ENCODE data around the gene USP25.

The USP25 gene

DNA sequence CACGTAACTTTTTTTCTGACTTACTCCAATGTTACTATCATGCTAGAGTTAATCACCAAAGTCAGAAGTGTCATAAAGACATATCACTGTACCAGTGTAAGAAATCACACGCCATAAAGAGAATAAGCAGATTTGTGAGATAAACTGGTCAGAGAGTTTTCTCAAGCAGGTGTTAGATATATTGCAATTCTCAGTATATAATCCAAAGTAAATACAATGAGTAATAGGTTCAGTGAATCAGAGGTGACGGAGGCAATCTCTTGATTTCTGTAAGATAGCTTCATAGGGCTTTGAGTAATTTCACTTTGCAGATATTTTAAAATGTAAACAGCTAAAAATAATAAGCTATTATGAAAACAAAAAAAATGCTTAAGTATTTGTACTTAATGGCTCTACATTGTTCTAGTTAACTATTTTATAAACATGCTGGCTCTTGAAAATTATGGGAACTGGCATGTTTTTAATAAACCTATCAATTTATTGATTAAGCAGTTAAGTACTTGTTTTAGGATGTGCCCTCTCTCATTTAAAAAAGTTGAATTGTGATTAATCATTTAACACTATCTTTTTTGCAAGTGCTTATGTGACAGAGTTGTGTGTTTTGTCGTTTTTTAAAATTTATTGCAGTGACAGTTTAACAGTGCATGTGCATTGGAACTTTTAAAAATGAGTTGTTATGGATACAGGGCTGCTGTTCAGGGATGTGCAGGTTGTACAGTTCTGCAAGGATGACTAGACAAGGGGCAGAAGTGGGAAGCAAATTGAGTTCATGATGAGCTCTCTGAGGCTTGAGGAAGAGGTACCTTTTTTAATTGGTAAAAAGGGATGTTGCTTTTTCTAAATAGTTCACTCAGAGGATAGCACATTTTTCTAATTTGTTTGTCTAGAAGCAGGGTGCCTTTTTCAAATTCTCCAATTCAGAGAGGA is 119.1 kb downstream of the USP25 start:
- Histone ChIP-seq H3K4me3 (ENCODE audit: low read length in 2 of 2) (no peak overlapping the region), H3K23ac (ENCODE audit: low read depth, low read length, poor library complexity) (no peak overlapping the region), H3K36me3 (replicated peaks in 1 of 2; ENCODE audit: control insufficient read depth in 2 of 2, insufficient read depth in 2 of 2, low read length in 2 of 2) (peaks cover 2 to 8% of the 10 kb centered on the region in 2 donors), H2AK5ac (ENCODE audit: low read depth, low read length) (no peak overlapping the region), H2BK120ac (ENCODE audit: low read depth, low read length) (no peak overlapping the region), H3K4ac (ENCODE audit: low read length) (no peak overlapping the region), H2BK5ac (ENCODE audit: low read length) (no peak overlapping the region), H3K14ac (ENCODE audit: low read length) (no peak overlapping the region), H2BK15ac (ENCODE audit: low read length) (no peak overlapping the region), H3K79me1 (ENCODE audit: low read depth, low read length) (no peaks in the 10 kb centered on the region), H4K8ac (ENCODE audit: low read depth, low read length) (no peak overlapping the region), H3K4me2 (ENCODE audit: insufficient read depth, low read length, poor library complexity, severe bottlenecking) (no peak overlapping the region), H3K4me1 (ENCODE audit: control insufficient read depth in 2 of 2, insufficient read depth in 1 of 2, low read depth in 1 of 2, low read length in 2 of 2) (no peaks in the 10 kb centered on the region), H3K18ac (ENCODE audit: low read length) (no peak overlapping the region), H3K9me3 (replicated peaks in 1 of 2; ENCODE audit: control insufficient read depth in 2 of 2, insufficient read depth in 1 of 2, low read depth in 1 of 2, low read length in 2 of 2) (no peaks in the 10 kb centered on the region), H4K91ac (ENCODE audit: low read depth, low read length, poor library complexity) (no peak overlapping the region), H3K9ac (ENCODE audit: low read depth, low read length, poor library complexity) (no peak overlapping the region), H3K27me3 (ENCODE audit: control insufficient read depth in 3 of 3, insufficient read depth in 3 of 3, low read depth in 1 of 3, low read length in 3 of 3) (no peaks in the 10 kb centered on the region), H2AFZ (ENCODE audit: low read length) (no peak overlapping the region), H2BK12ac (ENCODE audit: low read length) (no peak overlapping the region), H3K27ac (replicated peaks; ENCODE audit: low read length) (no peak overlapping the region)
- DNase-seq (ENCODE audit: low spot score), result no peak
- no CpG with 5 or more reads among the region's 4 CpGs for WGBS, 2 donors (ENCODE audit: extremely low coverage in 2 of 2, insufficient read length in 2 of 2, insufficient replicate concordance in 1 of 2)

DNA sequence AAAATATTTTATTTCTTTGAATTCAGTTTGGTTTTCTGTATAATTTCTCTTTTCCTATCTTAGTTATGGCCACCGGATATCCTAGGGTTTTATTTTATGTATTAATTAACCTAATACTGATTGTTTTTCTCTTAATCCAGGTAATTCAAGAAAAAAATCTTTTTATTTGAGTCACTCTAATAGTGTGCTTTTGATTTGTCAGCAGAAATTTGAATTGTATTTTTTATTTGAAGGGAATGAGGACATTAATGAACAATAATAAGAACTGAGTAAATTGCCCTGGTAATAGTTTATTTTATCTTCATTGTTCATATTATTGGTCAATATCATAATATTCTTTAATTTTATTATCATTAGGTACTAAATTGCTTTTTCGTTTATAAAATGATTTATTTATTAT is 120.1 kb downstream of the USP25 start:
- no peak overlapping the region for H2AFZ ChIP-seq (ENCODE audit: low read length)
- H4K8ac ChIP-seq (ENCODE audit: low read depth, low read length), result no peak overlapping the region
- H3K4me3 ChIP-seq (ENCODE audit: low read length in 2 of 2), result no peak overlapping the region
- no peak overlapping the region for H3K18ac ChIP-seq (ENCODE audit: low read length)
- no peaks in the 10 kb centered on the region for H3K79me1 ChIP-seq (ENCODE audit: low read depth, low read length)
- H2AK5ac ChIP-seq (ENCODE audit: low read depth, low read length), result no peak overlapping the region
- H3K4me1 ChIP-seq (ENCODE audit: control insufficient read depth in 2 of 2, insufficient read depth in 1 of 2, low read depth in 1 of 2, low read length in 2 of 2), result no peaks in the 10 kb centered on the region
- no peak overlapping the region for H2BK15ac ChIP-seq (ENCODE audit: low read length)
- no peak overlapping the region for H4K91ac ChIP-seq (ENCODE audit: low read depth, low read length, poor library complexity)
- no peaks in the 10 kb centered on the region for H3K27me3 ChIP-seq (ENCODE audit: control insufficient read depth in 3 of 3, insufficient read depth in 3 of 3, low read depth in 1 of 3, low read length in 3 of 3)
- H3K4ac ChIP-seq (ENCODE audit: low read length), result no peak overlapping the region
- no peak overlapping the region for H3K27ac ChIP-seq (replicated peaks; ENCODE audit: low read length)
- H3K14ac ChIP-seq (ENCODE audit: low read length), result no peak overlapping the region
- H3K23ac ChIP-seq (ENCODE audit: low read depth, low read length, poor library complexity), result no peak overlapping the region
- no peak for DNase-seq (ENCODE audit: low spot score)
- WGBS, 2 donors (ENCODE audit: extremely low coverage in 2 of 2, insufficient read length in 2 of 2, insufficient replicate concordance in 1 of 2), result no CpG with 5 or more reads among the region's 2 CpGs
- H2BK5ac ChIP-seq (ENCODE audit: low read length), result no peak overlapping the region
- no peaks in the 10 kb centered on the region for H3K9me3 ChIP-seq (replicated peaks in 1 of 2; ENCODE audit: control insufficient read depth in 2 of 2, insufficient read depth in 1 of 2, low read depth in 1 of 2, low read length in 2 of 2)
- H2BK12ac ChIP-seq (ENCODE audit: low read length), result no peak overlapping the region
- peaks cover 2 to 11% of the 10 kb centered on the region in 2 donors for H3K36me3 ChIP-seq (replicated peaks in 1 of 2; ENCODE audit: control insufficient read depth in 2 of 2, insufficient read depth in 2 of 2, low read length in 2 of 2)
- H3K9ac ChIP-seq (ENCODE audit: low read depth, low read length, poor library complexity), result no peak overlapping the region
- H2BK120ac ChIP-seq (ENCODE audit: low read depth, low read length), result no peak overlapping the region
- no peak overlapping the region for H3K4me2 ChIP-seq (ENCODE audit: insufficient read depth, low read length, poor library complexity, severe bottlenecking)

DNA sequence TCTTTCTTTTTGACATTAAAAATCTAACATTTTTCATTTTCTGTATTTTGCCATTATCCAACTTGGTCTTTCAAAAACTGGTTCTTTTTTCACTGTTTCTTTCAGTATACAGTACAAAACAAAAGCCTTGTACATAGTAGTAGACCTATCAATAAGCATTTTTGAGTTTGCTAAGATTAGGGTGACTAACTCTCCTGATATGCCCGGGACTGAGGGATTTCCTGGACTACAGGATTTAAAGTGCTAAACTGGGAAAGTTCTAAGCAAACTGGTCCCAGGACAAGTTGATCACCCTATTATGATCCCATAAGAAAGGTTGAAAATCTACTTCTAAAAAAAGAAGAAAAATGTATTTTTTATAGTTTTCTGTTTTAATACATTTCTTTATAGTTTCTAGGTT is 120.9 kb downstream of the USP25 start:
- Histone ChIP-seq H3K4ac (ENCODE audit: low read length) (no peak overlapping the region), H2AK5ac (ENCODE audit: low read depth, low read length) (no peak overlapping the region), H3K27me3 (ENCODE audit: control insufficient read depth in 3 of 3, insufficient read depth in 3 of 3, low read depth in 1 of 3, low read length in 3 of 3) (no peaks in the 10 kb centered on the region), H3K23ac (ENCODE audit: low read depth, low read length, poor library complexity) (no peak overlapping the region), H4K91ac (ENCODE audit: low read depth, low read length, poor library complexity) (no peak overlapping the region), H3K4me3 (ENCODE audit: low read length in 2 of 2) (no peak overlapping the region), H3K9me3 (replicated peaks in 1 of 2; ENCODE audit: control insufficient read depth in 2 of 2, insufficient read depth in 1 of 2, low read depth in 1 of 2, low read length in 2 of 2) (no peaks in the 10 kb centered on the region), H3K4me1 (ENCODE audit: control insufficient read depth in 2 of 2, insufficient read depth in 1 of 2, low read depth in 1 of 2, low read length in 2 of 2) (no peaks in the 10 kb centered on the region), H3K4me2 (ENCODE audit: insufficient read depth, low read length, poor library complexity, severe bottlenecking) (no peak overlapping the region), H3K9ac (ENCODE audit: low read depth, low read length, poor library complexity) (no peak overlapping the region), H3K36me3 (replicated peaks in 1 of 2; ENCODE audit: control insufficient read depth in 2 of 2, insufficient read depth in 2 of 2, low read length in 2 of 2) (peaks cover 2 to 18% of the 10 kb centered on the region in 2 donors), H3K27ac (replicated peaks; ENCODE audit: low read length) (no peak overlapping the region), H2BK5ac (ENCODE audit: low read length) (no peak overlapping the region), H3K14ac (ENCODE audit: low read length) (no peak overlapping the region), H4K8ac (ENCODE audit: low read depth, low read length) (no peak overlapping the region), H2BK15ac (ENCODE audit: low read length) (no peak overlapping the region), H3K79me1 (ENCODE audit: low read depth, low read length) (no peaks in the 10 kb centered on the region), H2BK12ac (ENCODE audit: low read length) (no peak overlapping the region), H2AFZ (ENCODE audit: low read length) (no peak overlapping the region), H2BK120ac (ENCODE audit: low read depth, low read length) (no peak overlapping the region), H3K18ac (ENCODE audit: low read length) (no peak overlapping the region)
- no CpG with 5 or more reads among the region's 1 CpG for WGBS, 2 donors (ENCODE audit: extremely low coverage in 2 of 2, insufficient read length in 2 of 2, insufficient replicate concordance in 1 of 2)
- no peak for DNase-seq (ENCODE audit: low spot score)

DNA sequence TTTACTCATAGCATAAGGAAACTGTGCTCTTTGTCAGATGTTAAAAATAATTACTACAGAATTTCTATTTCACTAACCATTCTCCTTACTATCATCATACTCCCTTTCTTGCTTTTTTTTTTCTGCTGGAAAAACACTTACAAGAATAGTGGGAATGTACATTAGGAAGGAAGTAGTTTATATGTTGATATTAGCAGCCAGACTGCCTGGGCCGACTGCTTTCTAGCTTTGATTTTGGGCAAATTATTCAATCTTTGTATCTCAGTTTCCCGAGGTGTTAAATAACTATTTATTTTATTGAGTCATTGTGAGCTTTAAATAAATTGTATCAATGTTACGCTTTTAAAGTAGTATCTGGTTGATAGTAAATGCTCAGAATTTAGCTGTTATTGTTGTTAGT is 122.4 kb downstream of the USP25 start:
- Histone ChIP-seq H4K91ac (ENCODE audit: low read depth, low read length, poor library complexity) (no peak overlapping the region), H3K4me3 (ENCODE audit: low read length in 2 of 2) (no peak overlapping the region), H2BK15ac (ENCODE audit: low read length) (no peak overlapping the region), H3K14ac (ENCODE audit: low read length) (no peak overlapping the region), H3K23ac (ENCODE audit: low read depth, low read length, poor library complexity) (no peak overlapping the region), H3K79me1 (ENCODE audit: low read depth, low read length) (no peaks in the 10 kb centered on the region), H2BK5ac (ENCODE audit: low read length) (no peak overlapping the region), H3K4ac (ENCODE audit: low read length) (no peak overlapping the region), H2AFZ (ENCODE audit: low read length) (no peak overlapping the region), H3K4me2 (ENCODE audit: insufficient read depth, low read length, poor library complexity, severe bottlenecking) (no peak overlapping the region), H2BK120ac (ENCODE audit: low read depth, low read length) (no peak overlapping the region), H2BK12ac (ENCODE audit: low read length) (no peak overlapping the region), H2AK5ac (ENCODE audit: low read depth, low read length) (no peak overlapping the region), H4K8ac (ENCODE audit: low read depth, low read length) (no peak overlapping the region), H3K4me1 (ENCODE audit: control insufficient read depth in 2 of 2, insufficient read depth in 1 of 2, low read depth in 1 of 2, low read length in 2 of 2) (no peaks in the 10 kb centered on the region), H3K27me3 (ENCODE audit: control insufficient read depth in 3 of 3, insufficient read depth in 3 of 3, low read depth in 1 of 3, low read length in 3 of 3) (no peaks in the 10 kb centered on the region), H3K18ac (ENCODE audit: low read length) (no peak overlapping the region), H3K9me3 (replicated peaks in 1 of 2; ENCODE audit: control insufficient read depth in 2 of 2, insufficient read depth in 1 of 2, low read depth in 1 of 2, low read length in 2 of 2) (no peaks in the 10 kb centered on the region), H3K9ac (ENCODE audit: low read depth, low read length, poor library complexity) (no peak overlapping the region), H3K27ac (replicated peaks; ENCODE audit: low read length) (no peak overlapping the region), H3K36me3 (replicated peaks in 1 of 2; ENCODE audit: control insufficient read depth in 2 of 2, insufficient read depth in 2 of 2, low read length in 2 of 2) (peaks cover 2 to 21% of the 10 kb centered on the region in 2 donors)
- WGBS, 2 donors (ENCODE audit: extremely low coverage in 2 of 2, insufficient read length in 2 of 2, insufficient replicate concordance in 1 of 2), result no CpG with 5 or more reads among the region's 3 CpGs
- DNase-seq (ENCODE audit: low spot score), result no peak
